ENCODE measurements around the gene CEP152. TPM values are rescaled to one million over a fixed set of nuclear protein-coding genes. Genes with fewer than 3 reads are reported as not detected.

CEP152 gene
- total and polyA plus RNA-seq, 4 donors, result 0.30 to 9.7 (median 3.5) TPM

GRCh38 chr15:48785195-48785594, 25.7 kb downstream of the CEP152 start:
- WGBS, result 31% methylated on average over 3 of the region's 3 CpGs
- Histone ChIP-seq H3K9me3 (ENCODE audit: control insufficient read depth in 4 of 4, low read length in 3 of 4) (no peaks in the 10 kb centered on the region), H3K36me3 (ENCODE audit: control insufficient read depth in 4 of 4, insufficient read depth in 3 of 4, low read depth in 1 of 4, low read length in 3 of 4) (peaks cover 0 to 3% (median 1%) of the 10 kb centered on the region in 4 donors), H3K4me1 (ENCODE audit: control insufficient read depth in 4 of 4, insufficient read depth in 4 of 4, low read length in 3 of 4) (peaks cover 6 to 17% (median 11%) of the 10 kb centered on the region in 4 donors), H3K4me3 (ENCODE audit: low read depth in 1 of 3, low read length in 3 of 3) (no peak overlapping the region), H3K27ac (ENCODE audit: low read depth in 1 of 2, low read length in 2 of 2) (peak overlapping the region; percentile 14 to 72), H3K27me3 (ENCODE audit: control insufficient read depth in 4 of 4, insufficient read depth in 4 of 4, low read length in 3 of 4) (no peaks in the 10 kb centered on the region), H3K9ac (ENCODE audit: low read depth in 1 of 2, low read length in 2 of 2) (no peak overlapping the region)
- no peak for DNase-seq (ENCODE audit: low spot score)
- TF ChIP-seq FOXA1 (IDR thresholded peaks at IDR 0.05), result peak; percentile 60
- TF ChIP-seq HNF4G (IDR thresholded peaks at IDR 0.05), result no peak
- TF ChIP-seq ZBTB33 (IDR thresholded peaks at IDR 0.05), result peak; percentile 19
- peak in 1 of 2 donors; percentile 45 for TF ChIP-seq JUND (IDR thresholded peaks at IDR 0.05)
- peak; percentile 42 for TF ChIP-seq REST (IDR thresholded peaks at IDR 0.05)
- no peak for TF ChIP-seq ATF3 (IDR thresholded peaks at IDR 0.05)
- no peak for TF ChIP-seq NR2F2 (IDR thresholded peaks at IDR 0.05)
- no peak for TF ChIP-seq GABPA (IDR thresholded peaks at IDR 0.05 in 1 of 2, conservative IDR thresholded peaks at IDR 0.05 in 1 of 2)
- no peak for TF ChIP-seq SP1 (IDR thresholded peaks at IDR 0.05)
- peak; percentile 77 for TF ChIP-seq MAX (IDR thresholded peaks at IDR 0.05)
- no peak for TF ChIP-seq RXRA (IDR thresholded peaks at IDR 0.05)
- peak; percentile 63 for TF ChIP-seq FOXA2 (IDR thresholded peaks at IDR 0.05)
- TF ChIP-seq EGR1 (IDR thresholded peaks at IDR 0.05; ENCODE audit: low read depth in 2 of 2), result no peak
- no peak for TF ChIP-seq HNF4A (conservative IDR thresholded peaks at IDR 0.05)
- TF ChIP-seq YY1 (IDR thresholded peaks at IDR 0.05), result peak; percentile 70
- TF ChIP-seq TAF1 (conservative IDR thresholded peaks at IDR 0.05), result no peak
- no peak for TF ChIP-seq RAD21 (IDR thresholded peaks at IDR 0.05)
- no peak for TF ChIP-seq CTCF (IDR thresholded peaks at IDR 0.05; ENCODE audit: low read depth, low read length, missing input control)
